A549 (cell line): Measurements from ENCODE around the gene TOMM20. TPM values are rescaled to one million over a fixed set of nuclear protein-coding genes. Genes with fewer than 3 reads are reported as not detected.

Experiments used
- ATAC-seq, 2 experiments: fragments of 200-7000 bp in 1 of 2; fragments of >200 bp in 1 of 2; cut with Nextera tagmentation in 1 of 2; cut with Tn5 transposase in 1 of 2; 3 replicates each; pipeline versions ENCODE4 v1.8.0 to v1.9.1; 2018 to 2020; ENCODE audit warnings: mild to moderate bottlenecking in 1 of 2, moderate library complexity in 1 of 2
- CTCF ChIA-PET: fragments of 300-600 bp; sonication (Branson Sonifier 250); formaldehyde crosslinking; extraction: SDS; loops from one replicate; lab custom pipeline; 2021; ENCODE audit warnings: antibody characterized with exemption, inconsistent platforms; lab: Yijun Ruan, JAX
- POLR2A ChIA-PET: fragments of 350-600 bp; formaldehyde crosslinking; extraction: SDS; loops from one replicate; lab custom pipeline; 2021; ENCODE audit warnings: antibody characterized with exemption, inconsistent platforms; lab: Yijun Ruan, JAX
- DNase-seq, 2 experiments: peaks; one replicate each; pipeline versions ENCODE4 v3.0.0 to v3.0.0-alpha.2; 2011 to 2016; ENCODE audit warnings: low read depth in 1 of 2, low spot score in 1 of 2
- FAIRE-seq: peaks from 2 replicates; lab custom pipeline; 2011; peaks lifted over from hg19 to GRCh38; lab: Jason Lieb, UNC
- H3K27ac ChIP-seq, 2 experiments: fragments of >200 bp; sonication (Bioruptor Twin); formaldehyde crosslinking; 3 replicates each; pipeline ENCODE4 v1.5.1; 2016 to 2017
- H3K4me1 ChIP-seq: fragments of >200 bp; sonication (Bioruptor Twin); formaldehyde crosslinking; 3 replicates; pipeline ENCODE4 v1.6.1; 2016
- H3K4me2 ChIP-seq: fragments of >200 bp; sonication (Bioruptor Twin); formaldehyde crosslinking; 3 replicates; pipeline ENCODE4 v1.6.1; 2016
- H3K4me3 ChIP-seq: fragments of >200 bp; sonication (Bioruptor Twin); formaldehyde crosslinking; 3 replicates; pipeline ENCODE4 v1.5.1; 2016
- H3K9me3 ChIP-seq: fragments of >200 bp; sonication (Bioruptor Twin); formaldehyde crosslinking; 3 replicates; pipeline ENCODE4 v1.6.1; 2016
- BHLHE40 ChIP-seq: IDR thresholded peaks from 2 replicates; pipeline ENCODE4 v1.6.1; 2012; ENCODE audit warnings: low read depth, low read length, inconsistent platforms
- CEBPB ChIP-seq, 2 experiments: fragments of >200 bp in 1 of 2; sonication (Bioruptor Twin) in 1 of 2; formaldehyde crosslinking in 1 of 2; IDR thresholded peaks; 2 replicates each; pipeline ENCODE4 v1.6.1; 2012 to 2016
- CHD2 ChIP-seq: fragments of 150-350 bp; IDR thresholded peaks from 2 replicates; pipeline ENCODE4 v1.6.1; 2014; ENCODE audit warnings: low read length; ENCODE audit not compliant: partially characterized antibody
- EHMT2 ChIP-seq: fragments of 200-600 bp; sonication (generic); IDR thresholded peaks from 2 replicates; pipeline ENCODE4 v1.6.1; 2016; ENCODE audit warnings: antibody characterized with exemption, low read depth, mild to moderate bottlenecking, moderate library complexity
- FOSL2 ChIP-seq, 2 experiments: fragments of 450-650 bp in 1 of 2; fragments of >200 bp in 1 of 2; sonication (Bioruptor Twin) in 1 of 2; formaldehyde crosslinking; IDR thresholded peaks; 2 replicates each; pipeline versions ENCODE4 v1.5.0 to v1.6.1; 2016 to 2020; ENCODE audit warnings: mild to moderate bottlenecking in 1 of 2, moderate library complexity in 1 of 2
- HDAC2 ChIP-seq: fragments of 200-600 bp; sonication (generic); IDR thresholded peaks from 2 replicates; pipeline ENCODE4 v1.6.1; 2016
- HOXB5 ChIP-seq: fragments of 250-450 bp; sonication (Bioruptor Pico); IDR thresholded peaks from 2 replicates; pipeline ENCODE4 v1.5.0; 2020; ENCODE audit warnings: mild to moderate bottlenecking, moderate library complexity
- JUN ChIP-seq, 2 experiments: fragments of >200 bp; sonication (Bioruptor Twin); formaldehyde crosslinking; IDR thresholded peaks; 2 replicates in 1 of 2; 3 replicates in 1 of 2; pipeline ENCODE4 v1.6.1; 2016 to 2017
- KDM1A ChIP-seq: fragments of 200-600 bp; sonication (generic); IDR thresholded peaks from 2 replicates; pipeline ENCODE4 v1.6.1; 2016; ENCODE audit warnings: low read depth, mild to moderate bottlenecking
- KDM5A ChIP-seq: fragments of 200-600 bp; sonication (generic); IDR thresholded peaks from 2 replicates; pipeline ENCODE4 v1.6.1; 2016; ENCODE audit warnings: antibody characterized with exemption, mild to moderate bottlenecking
- NPAS2 ChIP-seq: fragments of 250-450 bp; sonication (Bioruptor Pico); IDR thresholded peaks from 2 replicates; pipeline ENCODE4 v1.8.0; 2022; ENCODE audit warnings: mild to moderate bottlenecking, moderate library complexity, borderline replicate concordance
- POLR2AphosphoS2 ChIP-seq: conservative IDR thresholded peaks from 2 replicates; pipeline ENCODE4 v1.6.1; 2012; ENCODE audit warnings: low read length, improper control_type of control experiment, inconsistent platforms
- RAD21 ChIP-seq, 2 experiments: fragments of >200 bp in 1 of 2; sonication (Bioruptor Twin) in 1 of 2; formaldehyde crosslinking in 1 of 2; IDR thresholded peaks in 1 of 2; conservative IDR thresholded peaks in 1 of 2; 2 replicates in 1 of 2; 3 replicates in 1 of 2; pipeline ENCODE4 v1.6.1; 2012 to 2018; ENCODE audit warnings: inconsistent platforms in 1 of 2
- RFX5 ChIP-seq: fragments of 450-650 bp; IDR thresholded peaks from 2 replicates; pipeline ENCODE4 v1.7.1; 2014; ENCODE audit warnings: antibody characterized with exemption, mild to moderate bottlenecking, moderate library complexity
- RNF2 ChIP-seq: fragments of 200-600 bp; sonication (generic); IDR thresholded peaks from 2 replicates; pipeline ENCODE4 v1.6.1; 2016; ENCODE audit warnings: low read depth, mild to moderate bottlenecking, antibody characterized with exemption, moderate library complexity, borderline replicate concordance
- TFCP2L1 ChIP-seq: fragments of 250-450 bp; sonication (Bioruptor Pico); IDR thresholded peaks from 2 replicates; pipeline ENCODE4 v1.5.0; 2021; ENCODE audit warnings: mild to moderate bottlenecking
- TP53 ChIP-seq: fragments of 250-450 bp; sonication (Bioruptor Pico); IDR thresholded peaks from 2 replicates; pipeline ENCODE4 v1.5.0; 2021; ENCODE audit warnings: mild to moderate bottlenecking, moderate library complexity
- ZC3H11A ChIP-seq: fragments of 450-650 bp; IDR thresholded peaks from 2 replicates; pipeline ENCODE4 v1.6.1; 2014; ENCODE audit warnings: antibody characterized with exemption, mild to moderate bottlenecking
- ZFP36 ChIP-seq: fragments of 450-650 bp; IDR thresholded peaks from 2 replicates; pipeline ENCODE4 v1.6.1; 2014; ENCODE audit warnings: borderline replicate concordance; ENCODE audit not compliant: partially characterized antibody
- ZNF302 ChIP-seq: fragments of 250-450 bp; sonication (Bioruptor Pico); IDR thresholded peaks from 2 replicates; pipeline ENCODE4 v1.9.0; 2021; ENCODE audit warnings: inconsistent platforms, mild to moderate bottlenecking, moderate library complexity
- ZSCAN20 ChIP-seq: fragments of 250-450 bp; sonication (Bioruptor Pico); IDR thresholded peaks from 2 replicates; pipeline ENCODE4 v1.8.0; 2022; ENCODE audit warnings: mild to moderate bottlenecking, moderate library complexity
- WGBS: methylation state at CpG from one replicate; pipeline ENCODE4 v1.1.6; 2017; ENCODE audit errors: missing lambda C conversion rate; 5-methylcytosine and 5-hydroxymethylcytosine counted together
- polyA plus RNA-seq, 4 experiments: library from polyadenylated mRNA; depleted of rRNA in 3 of 4; stranded (reverse); fragments of >200 nt; fragmentation: RNase III in 1 of 4; extraction: RNeasy Plus Mini Kit Qiagen cat#74134 plus additional on column Dnase treatment in 1 of 4; gene quantifications; 2 replicates in 3 of 4; 3 replicates in 1 of 4; pipeline ENCODE4 v1.2.3, GENCODE V29; 2011 to 2017
- TF ChIP-seq, protein P1 (sequence below): IDR thresholded peaks from 2 replicates; pipeline ENCODE4 v1.6.1; 2012; ENCODE audit warnings: low read depth, borderline replicate concordance
- TF ChIP-seq, protein P2 (sequence below): fragments of >200 bp; sonication (Bioruptor Twin); formaldehyde crosslinking; IDR thresholded peaks from 3 replicates; pipeline ENCODE4 v1.5.1; 2016
- TF ChIP-seq, protein P3 (sequence below): fragments of 450-650 bp; IDR thresholded peaks from 2 replicates; pipeline ENCODE4 v1.6.1; 2014; ENCODE audit warnings: antibody characterized with exemption
- TF ChIP-seq, protein P4 (sequence below): fragments of 150-350 bp; IDR thresholded peaks from 2 replicates; pipeline ENCODE4 v1.6.1; 2014; ENCODE audit warnings: low read depth, mild to moderate bottlenecking, low read length

TOMM20 gene
- polyA plus RNA-seq, 2 of the 4 experiments (the other 2 are of a cell fraction): 112 to 122 TPM

DNA sequence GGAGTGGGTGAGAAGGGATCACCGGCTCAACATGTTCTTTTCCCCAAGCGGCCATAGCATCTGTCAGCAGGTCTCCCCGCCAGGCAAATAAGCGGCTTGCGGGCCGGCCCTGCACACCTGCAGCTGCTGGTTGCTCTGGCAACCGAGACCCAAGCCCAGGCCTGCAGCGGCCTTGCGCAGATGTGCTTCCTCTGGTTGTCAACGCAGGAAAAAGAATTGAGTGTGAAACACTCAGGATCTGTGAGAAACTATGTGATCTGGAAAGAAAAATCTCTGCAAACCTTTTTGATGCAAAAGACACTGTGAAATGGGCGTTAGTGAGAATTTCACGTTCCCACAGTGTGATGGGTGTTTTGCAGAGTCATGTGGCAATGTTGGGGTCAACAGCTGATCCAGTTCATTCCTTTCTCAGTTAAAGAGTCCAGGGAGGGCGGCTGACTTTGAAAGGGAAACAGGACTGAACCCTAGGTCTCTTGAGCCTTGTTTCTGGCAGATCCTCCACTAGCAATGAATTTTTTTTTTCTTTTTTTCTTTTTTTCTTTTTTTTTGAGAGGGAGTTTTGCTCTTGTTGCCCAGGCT is 28.4 kb downstream of the TOMM20 start:
- CTCF ChIA-PET: interaction anchor here (0.9 to 1.6 kb wide), 3 partner anchors 16 to 317 kb away, joined by 3 to 4 read pairs (median 3); no protein-coding TSS in a partner anchor
- ATAC-seq: no peak

DNA sequence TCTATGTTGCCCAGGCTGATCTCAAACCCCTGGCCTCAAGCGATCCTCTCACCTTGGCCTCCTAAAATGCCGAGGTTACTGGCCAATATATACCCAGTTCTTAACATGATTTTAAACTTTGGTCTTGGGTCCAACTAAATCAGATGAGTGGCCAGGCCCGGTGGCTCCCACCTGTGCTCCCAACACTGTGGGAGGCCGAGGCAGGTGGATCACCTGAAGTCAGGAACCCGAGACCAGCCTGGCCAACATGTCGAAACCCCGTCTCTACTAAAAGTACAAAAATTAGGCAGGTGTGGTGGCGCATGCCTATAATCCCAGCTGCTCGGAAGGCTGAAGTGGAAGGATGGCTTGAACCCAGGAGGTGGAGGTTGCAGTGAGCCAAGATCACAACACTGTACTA is 29.6 kb downstream of the TOMM20 start:
- Histone ChIP-seq H3K27ac (no peak overlapping the region), H3K4me1 (peaks cover 5% of the 10 kb centered on the region; the same call in 1 of the 3 replicates), H3K9me3 (no peaks in the 10 kb centered on the region), H3K4me2 (no peak overlapping the region), H3K4me3 (no peak overlapping the region)
- DNase-seq (no peak), ATAC-seq (no peak), FAIRE-seq (no peak)
- ChIA-PET CTCF (interaction anchor here (1.6 to 3.6 kb wide), 2 partner anchors 15 to 318 kb away, joined by 3 to 16 read pairs; no protein-coding TSS in a partner anchor), POLR2A (no interaction called here)
- WGBS: 94% methylated on average over 9 of the region's 9 CpGs
- TF ChIP-seq HOXB5 (CRISPR knock-in tag): no peak
- no peak for TF ChIP-seq TFCP2L1 (CRISPR knock-in tag)
- TF ChIP-seq, protein P1, sequence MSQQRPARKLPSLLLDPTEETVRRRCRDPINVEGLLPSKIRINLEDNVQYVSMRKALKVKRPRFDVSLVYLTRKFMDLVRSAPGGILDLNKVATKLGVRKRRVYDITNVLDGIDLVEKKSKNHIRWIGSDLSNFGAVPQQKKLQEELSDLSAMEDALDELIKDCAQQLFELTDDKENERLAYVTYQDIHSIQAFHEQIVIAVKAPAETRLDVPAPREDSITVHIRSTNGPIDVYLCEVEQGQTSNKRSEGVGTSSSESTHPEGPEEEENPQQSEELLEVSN: no peak
- no peak for TF ChIP-seq HDAC2
- TF ChIP-seq ZC3H11A: no peak
- TF ChIP-seq, protein P2, sequence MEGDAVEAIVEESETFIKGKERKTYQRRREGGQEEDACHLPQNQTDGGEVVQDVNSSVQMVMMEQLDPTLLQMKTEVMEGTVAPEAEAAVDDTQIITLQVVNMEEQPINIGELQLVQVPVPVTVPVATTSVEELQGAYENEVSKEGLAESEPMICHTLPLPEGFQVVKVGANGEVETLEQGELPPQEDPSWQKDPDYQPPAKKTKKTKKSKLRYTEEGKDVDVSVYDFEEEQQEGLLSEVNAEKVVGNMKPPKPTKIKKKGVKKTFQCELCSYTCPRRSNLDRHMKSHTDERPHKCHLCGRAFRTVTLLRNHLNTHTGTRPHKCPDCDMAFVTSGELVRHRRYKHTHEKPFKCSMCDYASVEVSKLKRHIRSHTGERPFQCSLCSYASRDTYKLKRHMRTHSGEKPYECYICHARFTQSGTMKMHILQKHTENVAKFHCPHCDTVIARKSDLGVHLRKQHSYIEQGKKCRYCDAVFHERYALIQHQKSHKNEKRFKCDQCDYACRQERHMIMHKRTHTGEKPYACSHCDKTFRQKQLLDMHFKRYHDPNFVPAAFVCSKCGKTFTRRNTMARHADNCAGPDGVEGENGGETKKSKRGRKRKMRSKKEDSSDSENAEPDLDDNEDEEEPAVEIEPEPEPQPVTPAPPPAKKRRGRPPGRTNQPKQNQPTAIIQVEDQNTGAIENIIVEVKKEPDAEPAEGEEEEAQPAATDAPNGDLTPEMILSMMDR: no peak
- no peak for TF ChIP-seq BHLHE40
- no peak for TF ChIP-seq TP53 (CRISPR knock-in tag)
- no peak for TF ChIP-seq RNF2
- no peak for TF ChIP-seq ZFP36
- TF ChIP-seq ZSCAN20 (CRISPR knock-in tag): no peak
- no peak for TF ChIP-seq CEBPB (IDR thresholded peaks at IDR 0.05)

More for the DNA sequence above, 28.4 kb downstream of the TOMM20 start:
- WGBS: 92% methylated on average over 13 of the region's 13 CpGs
- H3K9me3 ChIP-seq: no peaks in the 10 kb centered on the region
- DNase-seq: no peak
- POLR2A ChIA-PET: no interaction called here
- H3K4me3 ChIP-seq: no peak overlapping the region
- H3K4me1 ChIP-seq: peaks cover 9% of the 10 kb centered on the region; the same call in 2 of the 3 replicates
- no peak for TF ChIP-seq POLR2AphosphoS2
- no peak for TF ChIP-seq RAD21 (conservative IDR thresholded peaks at IDR 0.05 in 1 of 2, IDR thresholded peaks at IDR 0.05 in 1 of 2)
- no peak for TF ChIP-seq HDAC2
- TF ChIP-seq KDM5A: no peak
- no peak for TF ChIP-seq CHD2
- no peak for TF ChIP-seq ZNF302 (CRISPR knock-in tag)
- TF ChIP-seq, protein P3, sequence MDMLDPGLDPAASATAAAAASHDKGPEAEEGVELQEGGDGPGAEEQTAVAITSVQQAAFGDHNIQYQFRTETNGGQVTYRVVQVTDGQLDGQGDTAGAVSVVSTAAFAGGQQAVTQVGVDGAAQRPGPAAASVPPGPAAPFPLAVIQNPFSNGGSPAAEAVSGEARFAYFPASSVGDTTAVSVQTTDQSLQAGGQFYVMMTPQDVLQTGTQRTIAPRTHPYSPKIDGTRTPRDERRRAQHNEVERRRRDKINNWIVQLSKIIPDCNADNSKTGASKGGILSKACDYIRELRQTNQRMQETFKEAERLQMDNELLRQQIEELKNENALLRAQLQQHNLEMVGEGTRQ: no peak
- no peak for TF ChIP-seq RNF2
- no peak overlapping the region for H3K4me2 ChIP-seq
- H3K27ac ChIP-seq: no peak overlapping the region
- no peak for FAIRE-seq

DNA sequence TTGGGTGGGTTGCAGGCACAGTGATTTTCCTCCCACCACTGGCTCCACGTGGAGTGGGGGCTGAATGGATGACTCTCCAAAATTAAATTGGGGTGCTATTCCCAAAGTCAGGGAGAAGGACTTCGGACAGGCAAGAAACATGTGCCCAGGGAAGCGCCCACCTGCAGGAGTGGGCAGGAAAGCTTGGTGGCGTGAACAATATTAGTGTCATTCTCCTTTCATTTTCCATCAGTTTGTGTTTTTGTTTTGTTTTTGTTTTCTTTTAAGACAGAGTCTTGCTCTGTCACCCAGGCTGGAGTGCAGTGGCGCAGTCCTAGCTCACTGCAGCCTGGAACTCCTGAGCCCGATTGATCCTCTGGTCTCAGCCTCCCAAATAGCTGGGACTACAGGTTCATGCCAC is 30.1 kb downstream of the TOMM20 start:
- DNase-seq (no peak), ATAC-seq (no peak), FAIRE-seq (no peak)
- Histone ChIP-seq H3K9me3 (no peaks in the 10 kb centered on the region), H3K4me2 (no peak overlapping the region), H3K27ac (no peak overlapping the region), H3K4me1 (peaks cover 4% of the 10 kb centered on the region), H3K4me3 (no peak overlapping the region)
- TF ChIP-seq NPAS2 (CRISPR knock-in tag) (no peak), FOSL2 (IDR thresholded peaks at IDR 0.05) (no peak), FOSL2 (CRISPR knock-in tag; IDR thresholded peaks at IDR 0.05) (no peak), EHMT2 (no peak), JUN (IDR thresholded peaks at IDR 0.05) (no peak), KDM1A (no peak), RFX5 (no peak), BHLHE40 (no peak)
- TF ChIP-seq, protein P4, sequence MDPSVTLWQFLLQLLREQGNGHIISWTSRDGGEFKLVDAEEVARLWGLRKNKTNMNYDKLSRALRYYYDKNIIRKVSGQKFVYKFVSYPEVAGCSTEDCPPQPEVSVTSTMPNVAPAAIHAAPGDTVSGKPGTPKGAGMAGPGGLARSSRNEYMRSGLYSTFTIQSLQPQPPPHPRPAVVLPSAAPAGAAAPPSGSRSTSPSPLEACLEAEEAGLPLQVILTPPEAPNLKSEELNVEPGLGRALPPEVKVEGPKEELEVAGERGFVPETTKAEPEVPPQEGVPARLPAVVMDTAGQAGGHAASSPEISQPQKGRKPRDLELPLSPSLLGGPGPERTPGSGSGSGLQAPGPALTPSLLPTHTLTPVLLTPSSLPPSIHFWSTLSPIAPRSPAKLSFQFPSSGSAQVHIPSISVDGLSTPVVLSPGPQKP: no peak
- POLR2A ChIA-PET: no interaction called here
- CTCF ChIA-PET: interaction anchor here (1.7 to 3.6 kb wide), 2 partner anchors 15 to 612 kb away, joined by 6 to 16 read pairs; no protein-coding TSS in a partner anchor
- WGBS: 77% methylated on average over 6 of the region's 6 CpGs
